ENCODE measurements around the gene SCN9A. TPM values are rescaled to one million over a fixed set of nuclear protein-coding genes. Genes with fewer than 3 reads are reported as not detected.
A peak's percentile ranks its signal among the peaks of the same experiment; 100 is the strongest.
"Not testable (repeated sequence)": the region's sequence is repeated elsewhere in the genome, so short reads cannot be mapped to it uniquely, and the experiment has no call there.

The SCN9A gene
- total RNA-seq, 1 donor from 2014 or later: 8.4 TPM

GRCh38 chr2:166331468-166331867 lies 44.3 kb downstream of the SCN9A start:
- TF ChIP-seq CTCF (IDR thresholded peaks at IDR 0.05; ENCODE audit: insufficient read depth, low read length, severe bottlenecking): no peak
- Histone ChIP-seq H3K27me3 (ENCODE audit: control insufficient read depth, insufficient read depth, low read length) (no peaks in the 10 kb centered on the region), H3K36me3 (ENCODE audit: control insufficient read depth, insufficient read depth, low read length) (no peaks in the 10 kb centered on the region), H3K4me3 (ENCODE audit: low read depth, low read length) (no peak overlapping the region)
- DNase-seq (ENCODE audit: low read depth) (peak; percentile 23), FAIRE-seq (no peak)

- H3K27me3 ChIP-seq (ENCODE audit: control insufficient read depth, insufficient read depth, low read length): no peaks in the 10 kb centered on the region
- H3K4me3 ChIP-seq (ENCODE audit: low read depth, low read length): no peak overlapping the region
- FAIRE-seq (no peak), DNase-seq (ENCODE audit: low read depth) (no peak)
- H3K36me3 ChIP-seq (ENCODE audit: control insufficient read depth, insufficient read depth, low read length): no peaks in the 10 kb centered on the region
- no peak for TF ChIP-seq CTCF (IDR thresholded peaks at IDR 0.05; ENCODE audit: insufficient read depth, low read length, severe bottlenecking)
These were observed 46.3 kb downstream of the SCN9A start for GRCh38 chr2:166329465-166329864.

GRCh38 chr2:166328147-166328546 lies 47.6 kb downstream of the SCN9A start:
- Histone ChIP-seq H3K4me3 (ENCODE audit: low read depth, low read length) (no peak overlapping the region), H3K36me3 (ENCODE audit: control insufficient read depth, insufficient read depth, low read length) (no peaks in the 10 kb centered on the region), H3K27me3 (ENCODE audit: control insufficient read depth, insufficient read depth, low read length) (no peaks in the 10 kb centered on the region)
- DNase-seq (ENCODE audit: low read depth): no peak
- no peak for TF ChIP-seq CTCF (IDR thresholded peaks at IDR 0.05; ENCODE audit: insufficient read depth, low read length, severe bottlenecking)
- FAIRE-seq: no peak

GRCh38 chr2:166321076-166321475 lies 54.7 kb downstream of the SCN9A start:
- no peaks in the 10 kb centered on the region for H3K36me3 ChIP-seq (ENCODE audit: control insufficient read depth, insufficient read depth, low read length)
- no peaks in the 10 kb centered on the region for H3K27me3 ChIP-seq (ENCODE audit: control insufficient read depth, insufficient read depth, low read length)
- FAIRE-seq (no peak), DNase-seq (ENCODE audit: low read depth) (no peak)
- H3K4me3 ChIP-seq (ENCODE audit: low read depth, low read length): no peak overlapping the region
- no peak for TF ChIP-seq CTCF (IDR thresholded peaks at IDR 0.05; ENCODE audit: insufficient read depth, low read length, severe bottlenecking)

GRCh38 chr2:166314022-166314759 lies 61.6 kb downstream of the SCN9A start:
- FAIRE-seq: no peak
- no peaks in the 10 kb centered on the region for H3K36me3 ChIP-seq (ENCODE audit: control insufficient read depth, insufficient read depth, low read length)
- DNase-seq (ENCODE audit: low read depth): peak; percentile 99
- H3K27me3 ChIP-seq (ENCODE audit: control insufficient read depth, insufficient read depth, low read length): no peaks in the 10 kb centered on the region
- no peak overlapping the region for H3K4me3 ChIP-seq (ENCODE audit: low read depth, low read length)
- TF ChIP-seq CTCF (IDR thresholded peaks at IDR 0.05; ENCODE audit: insufficient read depth, low read length, severe bottlenecking): no peak

GRCh38 chr2:166312863-166313262 lies 62.9 kb downstream of the SCN9A start:
- H3K4me3 ChIP-seq (ENCODE audit: low read depth, low read length); DNase-seq (ENCODE audit: low read depth); H3K36me3 ChIP-seq (ENCODE audit: control insufficient read depth, insufficient read depth, low read length); H3K27me3 ChIP-seq (ENCODE audit: control insufficient read depth, insufficient read depth, low read length); FAIRE-seq: not testable (repeated sequence)
